GM21619 (cell line): ENCODE measurements around the gene FOXC1.

ENCODE experiments used
- ATAC-seq: cut with Tn5 transposase; IDR thresholded peaks from one replicate; pipeline ENCODE4 v1.9.1; 2021; ENCODE audit not compliant: unreplicated experiment

FOXC1 gene

DNA sequence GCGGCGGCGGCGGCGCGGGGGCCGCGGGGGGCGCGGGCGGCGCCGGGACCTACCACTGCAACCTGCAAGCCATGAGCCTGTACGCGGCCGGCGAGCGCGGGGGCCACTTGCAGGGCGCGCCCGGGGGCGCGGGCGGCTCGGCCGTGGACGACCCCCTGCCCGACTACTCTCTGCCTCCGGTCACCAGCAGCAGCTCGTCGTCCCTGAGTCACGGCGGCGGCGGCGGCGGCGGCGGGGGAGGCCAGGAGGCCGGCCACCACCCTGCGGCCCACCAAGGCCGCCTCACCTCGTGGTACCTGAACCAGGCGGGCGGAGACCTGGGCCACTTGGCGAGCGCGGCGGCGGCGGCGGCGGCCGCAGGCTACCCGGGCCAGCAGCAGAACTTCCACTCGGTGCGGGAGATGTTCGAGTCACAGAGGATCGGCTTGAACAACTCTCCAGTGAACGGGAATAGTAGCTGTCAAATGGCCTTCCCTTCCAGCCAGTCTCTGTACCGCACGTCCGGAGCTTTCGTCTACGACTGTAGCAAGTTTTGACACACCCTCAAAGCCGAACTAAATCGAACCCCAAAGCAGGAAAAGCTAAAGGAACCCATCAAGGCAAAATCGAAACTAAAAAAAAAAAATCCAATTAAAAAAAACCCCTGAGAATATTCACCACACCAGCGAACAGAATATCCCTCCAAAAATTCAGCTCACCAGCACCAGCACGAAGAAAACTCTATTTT, 2.0 kb downstream of the FOXC1 start:
- ATAC-seq = no peak

GRCh38 chr6:1612299-1612973, 2.7 kb downstream of the FOXC1 start:
- no peak for ATAC-seq

DNA sequence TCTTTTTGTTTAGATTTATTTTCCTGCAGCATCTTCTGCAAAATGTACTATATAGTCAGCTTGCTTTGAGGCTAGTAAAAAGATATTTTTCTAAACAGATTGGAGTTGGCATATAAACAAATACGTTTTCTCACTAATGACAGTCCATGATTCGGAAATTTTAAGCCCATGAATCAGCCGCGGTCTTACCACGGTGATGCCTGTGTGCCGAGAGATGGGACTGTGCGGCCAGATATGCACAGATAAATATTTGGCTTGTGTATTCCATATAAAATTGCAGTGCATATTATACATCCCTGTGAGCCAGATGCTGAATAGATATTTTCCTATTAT, 3.2 kb downstream of the FOXC1 start:
- no peak for ATAC-seq

GRCh38 chr6:1613346-1613687, 3.6 kb downstream of the FOXC1 start:
- ATAC-seq = no peak

GRCh38 chr6:1613688-1614447, 4.2 kb downstream of the FOXC1 start:
- ATAC-seq = no peak

DNA sequence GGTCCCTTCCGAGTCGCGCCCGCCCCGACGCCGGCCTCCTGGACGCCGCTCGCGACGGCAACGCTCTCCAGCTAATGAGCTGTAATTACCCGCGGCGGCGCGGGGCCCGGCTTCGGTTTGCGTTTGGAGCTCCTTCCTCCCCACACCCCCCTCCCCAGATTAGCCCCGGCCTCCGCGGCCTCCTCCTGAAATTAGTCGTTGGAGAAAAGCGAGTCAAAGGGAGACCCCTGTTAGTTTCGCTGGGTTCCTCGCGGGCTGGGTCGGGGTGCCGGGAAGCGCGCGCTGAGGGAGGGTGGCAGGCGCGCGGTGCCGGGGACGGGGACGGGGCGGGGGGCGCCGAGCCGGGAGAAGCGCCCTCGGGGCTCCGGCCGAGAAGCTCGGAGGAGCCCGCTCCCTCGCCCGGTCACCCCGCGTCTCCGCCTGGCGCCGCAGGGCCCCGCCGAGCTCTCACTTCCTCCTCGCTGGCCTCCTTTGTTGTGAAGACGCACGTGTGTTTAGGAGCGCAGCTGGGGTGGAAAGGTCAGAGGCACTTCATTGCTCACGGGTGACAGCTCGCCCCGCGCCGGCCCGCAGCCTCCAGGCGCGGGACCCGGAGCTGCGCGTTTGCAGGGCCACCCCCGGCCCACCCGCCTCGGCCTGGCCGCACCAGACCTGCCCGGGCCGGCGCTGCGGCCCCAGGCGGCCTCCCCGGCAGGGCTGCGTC, 4.9 kb downstream of the FOXC1 start:
- ATAC-seq = no peak

DNA sequence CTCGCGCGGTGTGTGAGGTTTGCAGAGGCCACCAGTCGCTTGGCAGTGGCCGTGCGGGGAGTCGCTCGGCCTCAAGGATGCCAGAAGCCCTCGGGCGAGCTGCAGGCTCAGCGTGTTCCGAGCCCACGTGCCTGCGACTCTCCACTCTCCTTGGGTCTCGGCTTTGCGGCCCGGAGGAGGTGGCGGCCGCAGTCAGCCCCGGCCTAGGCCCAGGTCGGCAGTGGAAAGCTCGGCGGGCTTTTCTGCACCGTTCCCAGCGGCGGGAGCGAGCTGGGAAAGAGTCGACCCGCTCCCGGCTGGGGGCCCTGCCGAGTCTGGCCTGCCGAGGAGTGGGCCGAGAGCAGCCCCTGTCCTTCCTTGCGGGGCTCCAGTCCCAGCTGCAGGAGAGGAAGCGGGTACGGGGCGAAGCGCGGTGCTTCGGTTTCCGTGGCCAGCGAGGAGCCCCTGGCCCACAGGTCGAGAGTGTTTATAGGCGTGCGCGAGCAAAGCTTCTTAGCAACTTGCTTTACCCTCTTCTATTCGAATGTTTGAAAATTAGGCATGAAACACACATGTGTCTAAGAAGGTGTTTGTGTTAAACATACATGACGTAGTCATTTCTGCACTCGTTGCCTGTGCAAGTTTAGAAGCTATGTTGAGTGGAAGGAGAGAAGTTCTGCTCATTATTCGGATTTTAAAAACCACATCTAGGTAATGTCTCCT, 5.6 kb downstream of the FOXC1 start:
- ATAC-seq = no peak

GRCh38 chr6:1615853-1616420, 6.2 kb downstream of the FOXC1 start:
- ATAC-seq = no peak

DNA sequence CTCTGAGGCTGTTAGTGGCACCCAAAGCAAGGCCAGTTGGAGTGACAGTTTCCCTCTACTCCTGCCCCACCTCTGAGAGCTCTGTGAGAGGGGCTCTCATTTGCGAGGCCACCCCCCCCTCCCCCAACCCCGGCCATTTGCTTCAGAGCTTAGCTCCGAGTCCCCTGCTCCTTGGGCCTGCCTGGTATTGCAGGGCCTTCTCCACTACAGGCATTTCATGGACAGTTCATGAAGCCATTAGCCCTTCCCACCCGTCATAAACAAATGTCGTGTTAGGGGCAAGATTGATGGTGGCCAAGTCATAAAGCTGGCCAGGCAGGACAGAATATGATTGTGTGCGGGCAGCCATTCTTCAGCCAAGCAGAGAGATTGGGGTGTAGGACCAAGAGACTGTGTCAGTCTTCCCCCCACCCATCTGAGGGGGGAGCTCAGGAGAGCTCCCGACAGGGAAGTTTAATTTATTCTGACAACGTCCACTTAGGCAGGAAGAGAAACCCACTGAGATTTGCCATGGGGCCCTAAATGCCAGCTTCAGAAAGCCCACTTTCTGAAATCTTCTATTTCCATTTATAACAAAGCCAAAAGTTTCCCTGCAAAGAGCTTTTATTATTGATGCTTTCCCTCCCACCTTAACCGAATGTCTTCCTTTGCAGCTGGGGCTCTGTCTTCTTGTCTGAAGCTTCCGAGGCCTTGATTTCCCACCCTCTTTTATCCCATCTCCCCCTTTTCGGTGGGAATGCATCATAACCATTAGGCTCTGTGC, 7.2 kb downstream of the FOXC1 start:
- no peak for ATAC-seq

GRCh38 chr6:1617466-1618310, 8.0 kb downstream of the FOXC1 start:
- ATAC-seq = no peak

DNA sequence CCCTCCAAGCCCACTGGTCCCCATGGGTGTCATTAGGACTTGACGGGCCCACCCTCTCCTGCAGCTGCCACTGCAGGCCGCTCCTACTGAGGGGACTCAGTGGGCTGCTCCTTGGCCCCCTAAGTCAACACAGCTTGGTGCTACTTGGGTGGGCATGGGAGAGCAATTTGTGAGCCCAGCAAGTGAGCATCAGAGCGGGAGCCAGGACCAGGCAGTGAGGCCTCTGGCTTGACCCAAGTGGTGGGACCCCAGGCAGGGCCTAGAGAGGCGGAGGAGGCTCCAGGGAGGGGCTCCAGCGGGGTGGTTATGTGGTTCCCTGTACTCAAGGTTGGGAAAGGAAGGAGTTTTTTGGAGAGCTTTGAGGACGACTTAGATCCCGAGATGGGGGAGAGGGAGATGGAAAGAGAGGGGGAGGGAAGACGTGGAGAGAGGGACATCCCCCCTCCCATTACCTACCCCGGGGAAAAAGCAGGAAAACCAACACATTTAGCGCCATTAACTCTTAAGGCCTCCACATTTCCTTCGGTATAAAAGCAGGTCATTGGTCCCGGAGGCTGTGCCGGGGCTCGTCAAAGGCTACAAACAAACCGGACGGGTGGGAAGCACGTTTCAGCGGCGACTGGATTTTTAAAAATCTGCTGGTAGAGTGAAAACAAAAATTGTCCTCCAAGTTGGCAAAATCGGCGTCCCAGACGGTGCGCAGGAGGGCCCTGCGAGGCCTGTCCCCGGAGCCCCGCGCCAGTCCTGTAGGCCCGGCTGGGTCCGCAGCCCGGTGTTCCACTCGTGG, 8.8 kb downstream of the FOXC1 start:
- no peak for ATAC-seq

DNA sequence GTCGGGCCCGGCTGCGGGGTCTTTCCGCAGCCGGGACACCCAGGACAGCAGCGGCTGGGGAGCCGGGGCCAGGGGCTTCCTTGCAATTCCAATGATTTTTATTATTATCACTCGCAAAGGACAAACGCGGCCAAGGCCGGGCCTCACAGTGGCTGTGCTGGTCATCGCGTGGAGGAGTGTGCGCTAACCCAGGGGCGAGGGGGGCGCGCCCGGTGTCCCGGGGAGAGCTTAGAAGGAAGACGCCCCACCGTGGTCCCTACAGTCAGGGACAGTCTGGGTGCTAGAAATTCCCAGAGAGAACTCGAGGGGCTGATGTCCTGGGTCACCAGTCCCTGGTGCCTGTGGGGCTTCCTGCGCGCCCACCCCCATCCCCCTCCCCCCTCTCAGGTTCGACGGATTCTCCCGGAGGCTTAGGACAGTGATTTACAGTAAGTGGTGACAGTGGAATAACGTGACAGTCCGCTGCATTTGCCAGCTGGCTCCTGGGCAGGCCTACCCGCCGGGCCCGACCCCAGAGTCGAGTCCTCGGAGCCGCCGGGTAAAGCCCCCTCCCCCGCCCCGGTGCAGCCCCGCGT, 9.5 kb downstream of the FOXC1 start:
- no peak for ATAC-seq

DNA sequence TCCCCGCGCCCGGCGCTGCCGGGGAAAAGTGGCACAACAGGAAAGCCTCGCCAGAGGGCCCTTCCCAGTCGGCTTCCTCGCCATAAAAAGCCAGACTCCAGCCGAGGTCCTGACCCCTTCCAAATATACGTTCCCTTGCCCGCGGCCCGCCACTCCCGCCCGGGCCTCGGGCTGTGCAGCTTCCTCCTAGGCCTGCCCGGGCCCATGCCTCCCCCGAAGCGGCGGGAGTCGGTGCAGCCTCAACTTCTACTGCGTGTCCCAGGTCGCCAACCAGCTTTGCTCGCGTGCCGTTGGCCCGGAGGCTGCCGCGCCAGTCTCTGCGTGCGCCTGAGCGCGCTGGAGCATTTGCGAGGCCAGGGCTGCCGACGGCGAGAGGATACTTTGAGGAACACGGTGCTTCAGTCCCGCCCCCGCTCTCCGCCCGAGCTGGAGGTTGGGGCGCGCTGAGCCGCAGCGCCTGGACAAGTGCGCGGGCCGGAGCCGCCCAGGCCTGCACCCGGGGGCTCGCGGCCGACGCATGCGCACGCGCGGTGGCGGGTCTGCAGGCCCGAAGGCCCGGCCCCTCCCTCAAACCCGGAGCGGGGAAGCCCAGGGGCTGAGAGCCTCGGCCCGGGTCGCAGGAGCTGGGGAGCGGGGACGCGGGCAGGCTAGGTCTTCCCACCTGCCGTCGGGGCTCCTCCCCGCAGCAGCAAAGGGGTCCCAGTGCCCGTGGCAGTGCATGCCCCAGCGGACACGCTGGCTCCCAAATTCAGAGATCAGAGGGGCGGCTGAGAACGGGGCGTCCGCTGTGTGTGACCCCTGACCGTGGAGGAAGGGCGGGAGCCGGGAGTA, 10.2 kb downstream of the FOXC1 start:
- ATAC-seq = no peak

- ATAC-seq = no peak
Observed at GRCh38 chr6:1620504-1621069, 10.9 kb downstream of the FOXC1 start.

DNA sequence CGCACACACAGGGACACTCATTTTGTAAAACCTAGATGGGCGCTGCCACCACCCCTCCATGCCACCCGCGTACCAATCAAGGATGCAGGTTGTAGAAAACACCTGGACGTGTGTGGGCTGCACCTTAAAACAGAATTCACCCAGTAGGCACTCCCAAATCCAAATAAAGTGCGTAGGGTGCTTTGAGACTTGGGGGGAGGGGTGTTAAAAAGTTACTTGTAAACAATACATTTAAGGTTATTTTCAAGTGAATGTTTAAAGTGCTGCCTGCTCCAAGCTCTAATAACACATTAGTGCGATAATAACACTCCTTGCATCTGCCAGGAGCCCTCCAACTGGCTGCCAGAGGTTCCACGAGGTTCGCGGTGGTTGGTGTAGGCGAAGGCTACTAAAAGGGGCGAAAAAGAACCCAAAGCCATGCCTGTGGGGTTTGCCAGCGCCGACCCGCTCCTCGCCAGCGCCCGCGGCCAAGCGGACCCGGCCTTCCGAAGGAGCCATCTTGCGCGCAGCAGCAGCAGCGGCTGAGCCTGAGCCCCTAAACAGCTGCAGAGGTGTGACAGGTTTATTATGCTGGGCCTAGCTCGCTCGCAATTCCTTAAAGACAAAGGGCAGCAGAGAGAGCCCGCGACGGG, 11.5 kb downstream of the FOXC1 start:
- ATAC-seq = no peak

DNA sequence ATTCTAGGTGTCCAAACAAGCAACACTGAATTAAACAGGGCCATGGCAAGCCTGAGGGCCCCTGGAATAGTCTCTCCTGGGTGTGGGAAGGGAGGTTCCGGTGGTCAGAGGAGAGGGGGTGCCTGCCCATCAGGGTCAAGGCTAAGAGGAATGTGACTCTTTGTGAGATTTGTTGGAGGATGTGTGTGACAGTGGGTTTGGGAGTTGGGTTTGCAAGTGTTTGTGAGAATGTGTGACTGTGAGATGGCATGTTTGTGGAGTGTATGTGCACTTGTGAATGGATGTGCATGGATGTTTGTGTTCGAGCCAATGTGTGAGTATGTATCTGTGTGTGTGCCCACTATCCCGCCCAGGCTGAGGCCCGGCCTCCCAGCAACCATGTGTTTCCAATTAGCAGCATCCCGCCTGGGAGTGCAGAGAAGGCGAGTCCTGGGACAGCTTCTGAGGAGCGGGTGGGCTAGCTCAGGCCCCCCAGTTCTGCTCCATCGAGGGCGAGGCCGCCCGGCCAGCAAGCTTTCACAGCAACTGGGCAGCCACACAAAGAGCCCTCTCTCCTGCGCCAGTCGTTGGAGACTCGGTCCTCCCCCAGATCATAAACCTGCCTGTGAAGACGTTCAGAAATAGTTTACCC, 12.6 kb downstream of the FOXC1 start:
- no peak for ATAC-seq
